Hematopoietic multipotent progenitor cell (in vitro differentiated cells): ENCODE data around the gene RNASE13. TPM values are rescaled to one million over a fixed set of nuclear protein-coding genes. Genes with fewer than 3 reads are reported as not detected.

Source experiments
- DNase-seq, 3 donors: peaks; one replicate each; pipeline ENCODE4 v3.0.0-alpha.2; 2011 to 2015; ENCODE audit warnings: low read depth in 2 of 3, low spot score in 2 of 3
- total RNA-seq: library from RNA; depleted of rRNA; stranded (reverse); fragments of >200 nt; gene quantifications from one replicate; pipeline ENCODE4 v1.2.3, GENCODE V29; 2012

RNASE13 gene
- total RNA-seq, 1 donor = not detected

GRCh38 chr14:21066882-21067502, 32.4 kb upstream of the RNASE13 start:
- peak in 1 of 3 donors; percentile 39 for DNase-seq

- DNase-seq = no peak
These were observed 28.9 kb upstream of the RNASE13 start for GRCh38 chr14:21063479-21063878.

GRCh38 chr14:21061347-21061668, 26.7 kb upstream of the RNASE13 start:
- no peak for DNase-seq

- no peak for DNase-seq
These were observed 26.2 kb upstream of the RNASE13 start for GRCh38 chr14:21060614-21061346.

GRCh38 chr14:21059842-21060613, 25.4 kb upstream of the RNASE13 start:
- no peak for DNase-seq

GRCh38 chr14:21058903-21059302, 24.3 kb upstream of the RNASE13 start:
- DNase-seq = no peak

GRCh38 chr14:21057803-21058675, 23.4 kb upstream of the RNASE13 start, which contains the start of gene RNASE8:
RNASE8 (plus strand) TSS chr14:21057822; CDS start chr14:21057893, 71 bp downstream.
- DNase-seq = peak in 1 of 3 donors; percentile 31

GRCh38 chr14:21056520-21057163, 22.0 kb upstream of the RNASE13 start:
- no peak for DNase-seq

- no peak for DNase-seq
These were observed 21.0 kb upstream of the RNASE13 start for GRCh38 chr14:21055432-21056117.

- no peak for DNase-seq
These were observed 20.1 kb upstream of the RNASE13 start for GRCh38 chr14:21054768-21055145.

GRCh38 chr14:21054123-21054767, 19.6 kb upstream of the RNASE13 start:
- no peak for DNase-seq

- DNase-seq = no peak
These were observed 18.8 kb upstream of the RNASE13 start for GRCh38 chr14:21053184-21054122.

- no peak for DNase-seq
These were observed 16.0 kb upstream of the RNASE13 start for GRCh38 chr14:21050597-21050996.

- DNase-seq = no peak
These were observed 14.7 kb upstream of the RNASE13 start for GRCh38 chr14:21049271-21049673.

- DNase-seq = no peak
These were observed 14.0 kb upstream of the RNASE13 start for GRCh38 chr14:21048638-21049037.

GRCh38 chr14:21047378-21047781, 12.8 kb upstream of the RNASE13 start:
- DNase-seq = no peak

GRCh38 chr14:21043974-21044618, 9.5 kb upstream of the RNASE13 start:
- DNase-seq = peak in 2 of 3 donors; percentile 64 to 91
